Measurements from ENCODE around the gene LAMB1.

Gene LAMB1

DNA sequence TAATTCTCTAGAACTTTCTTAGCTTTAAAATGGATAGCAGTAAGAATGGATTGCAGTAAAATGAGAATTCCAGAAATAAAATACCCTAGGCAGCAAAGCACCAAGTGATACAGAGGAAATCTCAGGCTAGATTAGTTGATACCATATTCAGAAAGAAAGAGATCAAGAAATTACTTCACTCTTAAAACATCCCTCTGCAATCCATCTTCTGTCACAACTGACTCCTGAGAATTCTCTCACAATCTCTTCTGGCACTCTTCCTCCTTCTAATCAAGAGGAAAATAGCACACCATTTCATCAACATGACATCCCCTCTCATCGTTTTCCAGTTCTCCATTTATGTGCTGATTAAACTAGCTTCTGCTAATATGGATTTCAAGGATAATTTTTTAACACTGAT, 42.2 kb upstream of the LAMB1 start:
- POLR2A ChIA-PET: no interaction called here
- no peak for DNase-seq (ENCODE audit: low read depth, low spot score)
- H3K4me3 ChIP-seq (ENCODE audit: low read depth, low read length): no peak overlapping the region
- TF ChIP-seq CTCF (IDR thresholded peaks at IDR 0.05; ENCODE audit: insufficient read depth, low read length, missing control alignments): no peak
- CTCF ChIA-PET: interaction anchor here (1.5 kb wide), 1 partner anchor 52 kb away, joined by 3 read pairs; no protein-coding TSS in a partner anchor

GRCh38 chr7:108044345-108044744, 41.4 kb upstream of the LAMB1 start:
- CTCF ChIA-PET: interaction anchor here (1.5 kb wide), 1 partner anchor 53 kb away, joined by 3 read pairs; no protein-coding TSS in a partner anchor

DNA sequence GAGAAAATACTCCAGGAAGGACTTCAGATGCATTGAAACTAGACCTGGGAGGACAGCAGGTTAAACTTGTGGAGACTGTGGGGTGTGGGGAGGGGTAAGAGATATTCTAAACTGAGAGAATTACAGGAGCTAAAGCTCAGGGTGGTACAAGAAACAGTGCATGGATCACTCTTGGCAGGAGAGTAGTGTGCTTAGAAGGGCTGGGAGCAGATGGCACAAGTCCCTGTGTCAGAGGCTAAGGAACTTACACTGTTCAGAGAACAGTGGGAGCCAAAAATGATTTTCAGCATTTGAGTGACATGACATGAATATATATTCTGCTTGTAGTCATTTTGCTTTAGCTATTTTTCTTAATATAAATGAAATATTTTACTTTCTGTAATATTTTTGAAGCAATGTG, 36.0 kb upstream of the LAMB1 start:
- no peak overlapping the region for H3K4me3 ChIP-seq (ENCODE audit: low read depth, low read length)
- CTCF ChIA-PET: interaction anchor here (1.8 kb wide), 1 partner anchor 80 kb away, joined by 3 read pairs; no protein-coding TSS in a partner anchor
- DNase-seq (ENCODE audit: low read depth, low spot score): no peak
- POLR2A ChIA-PET: no interaction called here
- no peak for TF ChIP-seq CTCF (IDR thresholded peaks at IDR 0.05; ENCODE audit: insufficient read depth, low read length, missing control alignments)

More at GRCh38 chr7:108044345-108044744, 41.4 kb upstream of the LAMB1 start:
- H3K4me3 ChIP-seq (ENCODE audit: low read depth, low read length): no peak overlapping the region
- no peak for DNase-seq (ENCODE audit: low read depth, low spot score)
- POLR2A ChIA-PET: no interaction called here
- no peak for TF ChIP-seq CTCF (IDR thresholded peaks at IDR 0.05; ENCODE audit: insufficient read depth, low read length, missing control alignments)

GRCh38 chr7:108037741-108038140, 34.8 kb upstream of the LAMB1 start:
- CTCF ChIA-PET: no interaction called here
- H3K4me3 ChIP-seq (ENCODE audit: low read depth, low read length): no peak overlapping the region
- POLR2A ChIA-PET: no interaction called here
- no peak for TF ChIP-seq CTCF (IDR thresholded peaks at IDR 0.05; ENCODE audit: insufficient read depth, low read length, missing control alignments)
- DNase-seq (ENCODE audit: low read depth, low spot score): no peak

DNA sequence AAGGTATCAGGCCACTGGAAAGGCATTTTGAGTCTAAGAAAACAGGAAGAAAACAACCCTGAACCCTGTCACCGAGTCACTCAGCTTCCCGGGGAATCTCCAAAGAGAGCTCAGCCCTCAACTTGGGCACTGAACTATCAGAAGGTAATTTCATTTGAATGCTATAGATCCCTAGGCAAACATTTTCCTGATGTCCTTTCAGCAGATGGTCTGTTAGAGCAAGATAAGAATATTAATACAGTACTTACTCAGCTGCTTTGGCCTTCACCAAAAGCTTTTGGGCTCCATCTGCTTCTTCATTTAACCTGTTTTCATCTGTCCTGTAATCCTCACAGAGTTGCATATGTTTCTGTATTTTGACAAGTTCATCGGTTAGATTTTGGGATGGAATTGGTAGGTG, 34.2 kb upstream of the LAMB1 start:
- DNase-seq (ENCODE audit: low read depth, low spot score): no peak
- ChIA-PET POLR2A (no interaction called here), CTCF (no interaction called here)

GRCh38 chr7:108034586-108034985, 31.6 kb upstream of the LAMB1 start:
- POLR2A ChIA-PET: no interaction called here
- H3K4me3 ChIP-seq (ENCODE audit: low read depth, low read length): no peak overlapping the region
- CTCF ChIA-PET: interaction anchor here (0.7 kb wide), 1 partner anchor 34 kb away, joined by 3 read pairs; no protein-coding TSS in a partner anchor

More for the DNA sequence above, 34.2 kb upstream of the LAMB1 start:
- no peak overlapping the region for H3K4me3 ChIP-seq (ENCODE audit: low read depth, low read length)
- no peak for TF ChIP-seq CTCF (IDR thresholded peaks at IDR 0.05; ENCODE audit: insufficient read depth, low read length, missing control alignments)

More at GRCh38 chr7:108034586-108034985, 31.6 kb upstream of the LAMB1 start:
- DNase-seq (ENCODE audit: low read depth, low spot score): no peak
- TF ChIP-seq CTCF (IDR thresholded peaks at IDR 0.05; ENCODE audit: insufficient read depth, low read length, missing control alignments): no peak
